MM.1S (cell line): ENCODE data around the gene TSPAN9.

Experiments
- DNase-seq: peaks from one replicate; pipeline ENCODE4 v3.0.0-alpha.2; 2015
- H2AFZ ChIP-seq: fragments of 300-600 bp; sonication (generic); 2 replicates; pipeline ENCODE4 v1.6.0; 2016; ENCODE audit warnings: antibody characterized with exemption, low read length
- H3F3A ChIP-seq: fragments of 300-600 bp; sonication (generic); 2 replicates; pipeline ENCODE4 v1.6.1; 2016; ENCODE audit warnings: mild to moderate bottlenecking, antibody characterized with exemption, low read length, moderate library complexity, mixed read lengths; ENCODE audit not compliant: insufficient read depth
- H3K27ac ChIP-seq: fragments of 300-600 bp; sonication (generic); 2 replicates; pipeline ENCODE4 v1.5.1; 2016; ENCODE audit warnings: mild to moderate bottlenecking, low read length
- H3K27me3 ChIP-seq: fragments of 300-600 bp; sonication (generic); replicated peaks from 2 replicates; pipeline ENCODE4 v1.6.0; 2016; ENCODE audit warnings: low read length; ENCODE audit not compliant: insufficient read depth
- H3K36me3 ChIP-seq: fragments of 300-600 bp; sonication (generic); replicated peaks from 2 replicates; pipeline ENCODE4 v1.6.1; 2016; ENCODE audit warnings: mild to moderate bottlenecking, low read length, mixed read lengths; ENCODE audit not compliant: insufficient read depth
- H3K4me1 ChIP-seq: fragments of 300-600 bp; sonication (generic); 2 replicates; pipeline ENCODE4 v1.6.1; 2016; ENCODE audit warnings: low read length, mixed read lengths
- H3K4me2 ChIP-seq: fragments of 300-600 bp; sonication (generic); 2 replicates; pipeline ENCODE4 v1.6.0; 2016; ENCODE audit warnings: low read depth, low read length
- H3K4me3 ChIP-seq: fragments of 300-600 bp; sonication (generic); 2 replicates; pipeline ENCODE4 v1.5.1; 2016; ENCODE audit warnings: low read length, mixed read lengths
- H3K79me2 ChIP-seq: fragments of 300-600 bp; sonication (generic); 2 replicates; pipeline ENCODE4 v1.6.1; 2016; ENCODE audit warnings: mixed run types, low read length, mixed read lengths
- H3K9ac ChIP-seq: fragments of 300-600 bp; sonication (generic); 2 replicates; pipeline ENCODE4 v1.6.1; 2016; ENCODE audit warnings: low read length, mixed read lengths
- H3K9me2 ChIP-seq: fragments of 300-600 bp; sonication (generic); replicated peaks from 2 replicates; pipeline ENCODE4 v1.6.1; 2016; ENCODE audit warnings: mild to moderate bottlenecking, low read length, mixed read lengths; ENCODE audit not compliant: insufficient read depth
- H3K9me3 ChIP-seq: fragments of 300-600 bp; sonication (generic); replicated peaks from 2 replicates; pipeline ENCODE4 v1.6.1; 2016; ENCODE audit warnings: mild to moderate bottlenecking, low read length, mixed read lengths; ENCODE audit not compliant: insufficient read depth
- H4K20me1 ChIP-seq: fragments of 300-600 bp; sonication (generic); 2 replicates; pipeline ENCODE4 v1.6.1; 2016; ENCODE audit warnings: mild to moderate bottlenecking, low read length, moderate library complexity, mixed read lengths; ENCODE audit not compliant: insufficient read depth
- EZH2 ChIP-seq: fragments of 300-600 bp; sonication (generic); optimal IDR thresholded peaks from 2 replicates; pipeline ENCODE3; 2017; ENCODE audit warnings: low read depth, mild to moderate bottlenecking, antibody characterized with exemption, low read length, mixed read lengths
- EZH2phosphoT487 ChIP-seq: fragments of 300-600 bp; sonication (generic); IDR thresholded peaks from 2 replicates; pipeline ENCODE4 v1.6.1; 2018; ENCODE audit warnings: antibody characterized with exemption, low read length
- TF ChIP-seq, protein P1 (sequence below): fragments of 300-600 bp; sonication (generic); IDR thresholded peaks from 2 replicates; pipeline ENCODE4 v1.5.1; 2016; ENCODE audit warnings: antibody characterized with exemption, low read length, mixed read lengths

TSPAN9 gene

DNA sequence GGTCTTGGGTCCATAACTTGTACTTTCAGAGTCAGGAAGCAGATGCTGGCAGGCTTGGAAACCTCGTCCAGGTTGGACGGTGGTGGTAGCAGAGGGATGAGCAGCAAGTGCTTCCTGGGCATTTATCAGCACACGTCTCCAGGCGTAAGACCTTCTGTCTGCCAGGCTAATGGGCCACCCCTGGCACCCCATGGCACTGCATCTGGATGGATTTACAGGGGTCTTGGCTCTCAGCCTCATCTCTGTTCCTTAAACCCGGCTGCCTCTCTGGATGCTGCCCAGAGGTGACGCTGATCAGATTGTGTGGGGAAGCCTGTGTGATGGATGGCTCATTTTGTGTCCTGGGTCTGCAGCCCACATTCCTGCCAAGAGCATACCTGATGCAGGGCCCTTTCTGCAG lies 145.1 kb downstream of the TSPAN9 start:
- H3K9ac ChIP-seq, result no peak overlapping the region
- H4K20me1 ChIP-seq, result no peaks in the 10 kb centered on the region
- no peaks in the 10 kb centered on the region for H3K9me2 ChIP-seq
- TF ChIP-seq EZH2 (no peak), EZH2phosphoT487 (no peak)
- TF ChIP-seq, protein P1, sequence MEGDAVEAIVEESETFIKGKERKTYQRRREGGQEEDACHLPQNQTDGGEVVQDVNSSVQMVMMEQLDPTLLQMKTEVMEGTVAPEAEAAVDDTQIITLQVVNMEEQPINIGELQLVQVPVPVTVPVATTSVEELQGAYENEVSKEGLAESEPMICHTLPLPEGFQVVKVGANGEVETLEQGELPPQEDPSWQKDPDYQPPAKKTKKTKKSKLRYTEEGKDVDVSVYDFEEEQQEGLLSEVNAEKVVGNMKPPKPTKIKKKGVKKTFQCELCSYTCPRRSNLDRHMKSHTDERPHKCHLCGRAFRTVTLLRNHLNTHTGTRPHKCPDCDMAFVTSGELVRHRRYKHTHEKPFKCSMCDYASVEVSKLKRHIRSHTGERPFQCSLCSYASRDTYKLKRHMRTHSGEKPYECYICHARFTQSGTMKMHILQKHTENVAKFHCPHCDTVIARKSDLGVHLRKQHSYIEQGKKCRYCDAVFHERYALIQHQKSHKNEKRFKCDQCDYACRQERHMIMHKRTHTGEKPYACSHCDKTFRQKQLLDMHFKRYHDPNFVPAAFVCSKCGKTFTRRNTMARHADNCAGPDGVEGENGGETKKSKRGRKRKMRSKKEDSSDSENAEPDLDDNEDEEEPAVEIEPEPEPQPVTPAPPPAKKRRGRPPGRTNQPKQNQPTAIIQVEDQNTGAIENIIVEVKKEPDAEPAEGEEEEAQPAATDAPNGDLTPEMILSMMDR, result no peak
- H2AFZ ChIP-seq, result no peak overlapping the region
- H3K79me2 ChIP-seq, result no peaks in the 10 kb centered on the region
- H3K27me3 ChIP-seq, result peaks cover 90% of the 10 kb centered on the region
- no peak for DNase-seq
- no peak overlapping the region for H3K4me2 ChIP-seq
- H3K4me3 ChIP-seq, result no peak overlapping the region
- H3K36me3 ChIP-seq, result no peaks in the 10 kb centered on the region
- H3K4me1 ChIP-seq, result no peaks in the 10 kb centered on the region
- H3F3A ChIP-seq, result no peaks in the 10 kb centered on the region
- no peak overlapping the region for H3K27ac ChIP-seq
- no peaks in the 10 kb centered on the region for H3K9me3 ChIP-seq

DNA sequence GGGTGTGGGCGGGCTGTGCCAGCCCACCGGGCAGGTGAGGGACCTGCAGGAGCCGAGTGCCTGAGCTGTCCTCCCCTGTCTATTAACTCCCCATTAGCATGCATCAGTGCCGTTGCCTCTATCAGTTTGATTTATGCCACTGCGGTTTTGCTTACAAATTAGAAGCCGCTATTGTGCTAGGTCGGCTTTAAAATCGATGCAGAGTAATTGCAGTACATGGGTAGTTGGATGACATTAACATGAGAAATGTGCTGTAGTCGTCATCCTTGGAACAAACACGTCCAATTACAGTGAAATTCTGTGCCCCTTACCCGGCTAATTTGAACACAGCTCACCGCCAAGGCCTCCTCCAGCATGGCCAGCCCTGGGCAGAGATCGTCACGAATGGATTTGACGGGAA lies 145.8 kb downstream of the TSPAN9 start:
- H4K20me1 ChIP-seq, result no peaks in the 10 kb centered on the region
- TF ChIP-seq EZH2, result peak; percentile 61
- TF ChIP-seq, protein P1, result no peak
- H3K9me3 ChIP-seq, result no peaks in the 10 kb centered on the region
- no peaks in the 10 kb centered on the region for H3K36me3 ChIP-seq
- no peak overlapping the region for H3K9ac ChIP-seq
- H3K79me2 ChIP-seq, result no peaks in the 10 kb centered on the region
- DNase-seq, result no peak
- no peak overlapping the region for H3K27ac ChIP-seq
- H3K4me1 ChIP-seq, result no peaks in the 10 kb centered on the region
- no peak overlapping the region for H3K4me2 ChIP-seq
- no peaks in the 10 kb centered on the region for H3K9me2 ChIP-seq
- peaks cover 91% of the 10 kb centered on the region for H3K27me3 ChIP-seq
- no peak overlapping the region for H2AFZ ChIP-seq
- H3F3A ChIP-seq, result no peaks in the 10 kb centered on the region
- no peak overlapping the region for H3K4me3 ChIP-seq

DNA sequence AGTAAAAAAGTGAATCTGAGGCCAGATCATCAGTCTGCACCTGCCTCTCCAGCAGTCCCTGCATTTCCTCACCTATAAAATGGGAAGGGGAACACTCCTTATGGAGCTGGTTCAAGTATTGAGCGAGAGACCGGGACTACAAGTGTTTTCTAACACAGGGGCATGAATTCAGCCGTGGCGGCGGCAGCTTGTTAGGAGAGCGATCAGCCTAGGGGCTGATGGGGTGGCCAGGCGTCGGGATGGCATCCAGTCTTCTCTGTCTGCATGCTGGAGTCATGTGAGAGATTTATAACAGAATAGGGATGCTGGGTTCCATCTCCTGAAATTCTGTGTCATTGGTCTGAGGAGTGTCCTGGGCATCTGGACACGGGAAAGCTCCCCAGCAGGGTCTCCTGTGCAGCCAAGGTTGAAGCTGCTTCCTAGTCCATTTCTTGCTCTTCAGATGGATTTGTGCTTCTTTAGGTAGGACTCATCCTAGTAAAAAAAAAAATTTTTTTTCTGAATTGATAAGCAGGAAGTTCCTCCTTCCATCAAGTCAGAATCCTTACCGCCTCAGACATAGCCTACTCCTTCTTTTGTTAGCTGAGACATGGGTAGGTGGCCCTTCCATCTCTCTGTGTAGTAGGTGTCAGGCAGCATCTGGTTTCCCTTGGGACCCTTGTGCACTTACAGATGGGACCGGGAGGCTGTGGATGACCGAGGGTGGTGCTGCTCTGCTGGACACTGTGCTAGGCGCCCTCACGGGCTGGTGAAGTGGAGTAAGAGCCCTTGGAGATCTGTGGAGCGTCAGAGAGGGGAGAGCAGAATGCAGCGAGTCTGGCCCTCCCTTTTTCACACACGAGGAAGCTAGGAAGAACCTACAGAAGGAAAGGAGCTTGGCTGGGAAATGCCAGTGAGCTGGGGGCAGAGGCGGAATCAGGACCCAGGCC lies 146.7 kb downstream of the TSPAN9 start:
- Histone ChIP-seq H3K27me3 (peaks cover 91% of the 10 kb centered on the region), H3K9me3 (no peaks in the 10 kb centered on the region), H3K4me2 (no peak overlapping the region), H3K27ac (no peak overlapping the region), H3F3A (no peaks in the 10 kb centered on the region), H3K79me2 (no peaks in the 10 kb centered on the region), H4K20me1 (no peaks in the 10 kb centered on the region), H3K4me3 (no peak overlapping the region), H2AFZ (no peak overlapping the region), H3K9ac (no peak overlapping the region), H3K36me3 (no peaks in the 10 kb centered on the region), H3K9me2 (no peaks in the 10 kb centered on the region), H3K4me1 (no peaks in the 10 kb centered on the region)
- no peak for DNase-seq
- TF ChIP-seq EZH2phosphoT487 (no peak), EZH2 (no peak)
- TF ChIP-seq, protein P1, result no peak
